B cell (primary cell): ENCODE measurements around the gene CRYZ. TPM values are rescaled to one million over a fixed set of nuclear protein-coding genes. Genes with fewer than 3 reads are reported as not detected.
"Not testable (repeated sequence)": the region's sequence is repeated elsewhere in the genome, so short reads cannot be mapped to it uniquely, and the experiment has no call there.

Source experiments
- ATAC-seq: fragments of 200-7000 bp; cut with Tn5 transposase; one replicate; pipeline ENCODE4 v1.10.0; 2021; ENCODE audit warnings: low read depth, mild to moderate bottlenecking, moderate number of reproducible peaks, moderate library complexity
- CTCF ChIA-PET: fragments of 350-600 bp; sonication (Branson Sonifier 250); formaldehyde crosslinking; loops from one replicate; lab custom pipeline; 2021; ENCODE audit warnings: antibody characterized with exemption, inconsistent platforms; lab: Charles Lee
- POLR2A ChIA-PET: fragments of 350-600 bp; sonication (Branson Sonifier 250); formaldehyde crosslinking; loops from one replicate; lab custom pipeline; 2021; ENCODE audit warnings: antibody characterized with exemption; lab: Charles Lee
- DNase-seq: peaks from one replicate; pipeline ENCODE4 v3.0.0; 2013
- H2AFZ ChIP-seq: 2 replicates; pipeline ENCODE4 v1.6.1; 2012; ENCODE audit warnings: mild to moderate bottlenecking, low read depth, low read length; ENCODE audit not compliant: insufficient read depth, poor library complexity, severe bottlenecking
- H3K27ac ChIP-seq, 2 donors: 1 replicate in 1 of 2; 2 replicates in 1 of 2; pipeline ENCODE4 v1.5.1; 2012 to 2013; ENCODE audit warnings: low read length in 2 of 2, mild to moderate bottlenecking in 2 of 2, moderate library complexity in 1 of 2
- H3K27me3 ChIP-seq, 4 experiments: fragments of 200-600 bp in 1 of 4; sonication (generic) in 1 of 4; replicated peaks in 1 of 4; 1 replicate in 2 of 4; 2 replicates in 2 of 4; pipeline versions ENCODE4 v1.6.1 to v1.7.0; 2013 to 2016; ENCODE audit warnings: low read length in 3 of 4, mild to moderate bottlenecking in 2 of 4, mixed read lengths in 1 of 4, moderate library complexity in 1 of 4; ENCODE audit not compliant: insufficient read depth in 4 of 4, control insufficient read depth in 3 of 4; ENCODE audit errors: control extremely low read depth in 1 of 4
- H3K36me3 ChIP-seq, 2 experiments: replicated peaks in 1 of 2; 1 replicate in 1 of 2; 2 replicates in 1 of 2; pipeline versions ENCODE4 v1.6.1 to v1.7.1; 2013; ENCODE audit warnings: low read length in 1 of 2; ENCODE audit not compliant: insufficient read depth in 2 of 2, control insufficient read depth in 1 of 2; ENCODE audit errors: control extremely low read depth in 1 of 2, extremely low read depth in 1 of 2
- H3K4me1 ChIP-seq, 2 donors: fragments of 200-600 bp in 1 of 2; sonication (generic) in 1 of 2; 1 replicate in 1 of 2; 2 replicates in 1 of 2; pipeline versions ENCODE4 v1.5.1 to v1.6.1; 2013 to 2017; ENCODE audit warnings: low read length in 2 of 2; ENCODE audit not compliant: control insufficient read depth in 2 of 2, insufficient read depth in 2 of 2
- H3K4me2 ChIP-seq: replicated peaks from 2 replicates; pipeline ENCODE3; 2012; ENCODE audit warnings: mild to moderate bottlenecking, low read depth, low read length; ENCODE audit not compliant: poor library complexity, severe bottlenecking
- H3K4me3 ChIP-seq, 5 experiments: fragments of 200-600 bp in 1 of 5; sonication (generic) in 1 of 5; 1 replicate in 3 of 5; 2 replicates in 2 of 5; pipeline versions ENCODE4 v1.5.1 to v1.7.0; 2011 to 2016; ENCODE audit warnings: low read length in 4 of 5, mild to moderate bottlenecking in 4 of 5, low read depth in 2 of 5, control low read depth in 1 of 5, moderate library complexity in 1 of 5; ENCODE audit not compliant: insufficient read depth in 1 of 5; ENCODE audit errors: control extremely low read depth in 1 of 5, extremely low read depth in 1 of 5
- H3K79me2 ChIP-seq: fragments of 200-600 bp; sonication (generic); one replicate; pipeline ENCODE4 v1.6.0; 2016; ENCODE audit warnings: low read length; ENCODE audit not compliant: control insufficient read depth, insufficient read depth
- H3K9ac ChIP-seq: fragments of 200-600 bp; sonication (generic); 2 replicates; pipeline ENCODE4 v1.6.1; 2017; ENCODE audit warnings: mild to moderate bottlenecking, low read length, moderate library complexity
- H3K9me3 ChIP-seq, 3 donors: one replicate each; pipeline versions ENCODE4 v1.6.1 to v1.7.1; 2013; ENCODE audit warnings: low read length in 2 of 3; ENCODE audit not compliant: control insufficient read depth in 2 of 3, insufficient read depth in 1 of 3; ENCODE audit errors: control extremely low read depth in 1 of 3
- H4K20me1 ChIP-seq: 2 replicates; pipeline ENCODE4 v1.6.0; 2012; ENCODE audit warnings: mild to moderate bottlenecking, low read length; ENCODE audit not compliant: insufficient read depth, control insufficient read depth, poor library complexity, severe bottlenecking
- H3K27ac Mint-ChIP-seq: one replicate; pipeline ENCODE4 v1.8.0; 2021; ENCODE audit warnings: mixed read lengths
- H3K27me3 Mint-ChIP-seq: one replicate; pipeline ENCODE4 v1.8.0; 2021; ENCODE audit warnings: mixed read lengths
- H3K4me1 Mint-ChIP-seq: one replicate; pipeline ENCODE4 v1.8.0; 2021; ENCODE audit warnings: mixed read lengths
- H3K4me3 Mint-ChIP-seq: one replicate; pipeline ENCODE4 v1.8.0; 2021; ENCODE audit warnings: mixed read lengths
- H3K9me3 Mint-ChIP-seq: one replicate; pipeline ENCODE4 v1.8.0; 2022; ENCODE audit warnings: mixed read lengths; ENCODE audit not compliant: insufficient read depth
- EZH2 ChIP-seq: IDR thresholded peaks from 2 replicates; pipeline ENCODE4 v1.6.1; 2012; ENCODE audit warnings: borderline replicate concordance, low read depth, mild to moderate bottlenecking, moderate library complexity, low read length; ENCODE audit not compliant: insufficient read depth, poor library complexity, severe bottlenecking
- WGBS: methylation state at CpG from one replicate; pipeline ENCODE4 v1.1.5; 2013; ENCODE audit warnings: missing lambda C conversion rate; ENCODE audit not compliant: insufficient coverage; 5-methylcytosine and 5-hydroxymethylcytosine counted together
- intact Hi-C: fragments of 100-400 bp; cut with micrococcal nuclease; formaldehyde crosslinking; loops from one replicate; pipeline ENCODE4 v1.10.0; 2022
- polyA plus RNA-seq: library from polyadenylated mRNA; depleted of rRNA; stranded (reverse); fragments of >200 nt; gene quantifications from 2 replicates; pipeline ENCODE4 v1.2.3, GENCODE V29; 2012
- total RNA-seq, 2 donors: library from RNA; stranded (reverse); fragments of 120-200 nt in 1 of 2; gene quantifications; 1 replicate in 1 of 2; 2 replicates in 1 of 2; pipeline versions ENCODE4 v1.2.3 to v1.2.4, GENCODE V29; 2013 to 2022
- TF ChIP-seq, protein P1 (sequence below): fragments of 200-600 bp; IDR thresholded peaks from one replicate; pipeline ENCODE4 v1.8.0; 2022; ENCODE audit warnings: antibody characterized with exemption, mild to moderate bottlenecking

Gene CRYZ
- total and polyA plus RNA-seq, 2 donors (not counting 1 experiment from before 2014, with no cell fraction given) = 11.1 to 21.7 TPM

- intact Hi-C loops = no loop called here
- peak within 1 kb of the TSS; percentile 46 for H3K9ac ChIP-seq
- H2AFZ ChIP-seq = peak within 1 kb of the TSS; percentile 61
- H3K27ac Mint-ChIP-seq = no peak within 1 kb of the TSS
- H3K4me2 ChIP-seq = peak within 1 kb of the TSS; percentile 74
- WGBS = under 1% methylated on average over 37 of the region's 44 CpGs
- no peaks in the 10 kb centered on the region for H3K36me3 ChIP-seq
- H3K27me3 Mint-ChIP-seq = peaks cover 33% of the 10 kb centered on the region
- H3K4me1 ChIP-seq = peaks cover 16 to 17% of the 10 kb centered on the region in 2 donors
- ChIA-PET POLR2A (no interaction called here), CTCF (interaction anchor here (1.4 to 1.5 kb wide), 2 partner anchors 9 to 20 kb away, joined by 3 read pairs; no protein-coding TSS in a partner anchor)
- H3K4me3 ChIP-seq = peak within 1 kb of the TSS in 3 of 5 experiments; percentile 29 to 40 (median 29)
- H4K20me1 ChIP-seq = no peaks in the 10 kb centered on the region
- H3K4me3 Mint-ChIP-seq = peak within 1 kb of the TSS; percentile 60
- H3K79me2 ChIP-seq = no peaks in the 10 kb centered on the region
- H3K4me1 Mint-ChIP-seq = peaks cover 17% of the 10 kb centered on the region
- H3K27ac ChIP-seq = no peak within 1 kb of the TSS
- peaks cover 0 to 16% (median 4%) of the 10 kb centered on the region in 4 experiments for H3K27me3 ChIP-seq
- peaks cover 5% of the 10 kb centered on the region for H3K9me3 Mint-ChIP-seq
- no peak for ATAC-seq
- H3K9me3 ChIP-seq = peaks cover 0 to 6% (median 5%) of the 10 kb centered on the region in 3 donors
- peak; percentile 7 for DNase-seq
- TF ChIP-seq, protein P1, sequence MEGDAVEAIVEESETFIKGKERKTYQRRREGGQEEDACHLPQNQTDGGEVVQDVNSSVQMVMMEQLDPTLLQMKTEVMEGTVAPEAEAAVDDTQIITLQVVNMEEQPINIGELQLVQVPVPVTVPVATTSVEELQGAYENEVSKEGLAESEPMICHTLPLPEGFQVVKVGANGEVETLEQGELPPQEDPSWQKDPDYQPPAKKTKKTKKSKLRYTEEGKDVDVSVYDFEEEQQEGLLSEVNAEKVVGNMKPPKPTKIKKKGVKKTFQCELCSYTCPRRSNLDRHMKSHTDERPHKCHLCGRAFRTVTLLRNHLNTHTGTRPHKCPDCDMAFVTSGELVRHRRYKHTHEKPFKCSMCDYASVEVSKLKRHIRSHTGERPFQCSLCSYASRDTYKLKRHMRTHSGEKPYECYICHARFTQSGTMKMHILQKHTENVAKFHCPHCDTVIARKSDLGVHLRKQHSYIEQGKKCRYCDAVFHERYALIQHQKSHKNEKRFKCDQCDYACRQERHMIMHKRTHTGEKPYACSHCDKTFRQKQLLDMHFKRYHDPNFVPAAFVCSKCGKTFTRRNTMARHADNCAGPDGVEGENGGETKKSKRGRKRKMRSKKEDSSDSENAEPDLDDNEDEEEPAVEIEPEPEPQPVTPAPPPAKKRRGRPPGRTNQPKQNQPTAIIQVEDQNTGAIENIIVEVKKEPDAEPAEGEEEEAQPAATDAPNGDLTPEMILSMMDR = no peak
- TF ChIP-seq EZH2 = no peak
Observed at GRCh38 chr1:74673351-74674111, 59.3 kb downstream of the CRYZ start, which contains the start of gene ERICH3. Gene ERICH3 (minus strand): TSS chr1:74673792. CDS start chr1:74673519, 273 bp downstream.

DNA sequence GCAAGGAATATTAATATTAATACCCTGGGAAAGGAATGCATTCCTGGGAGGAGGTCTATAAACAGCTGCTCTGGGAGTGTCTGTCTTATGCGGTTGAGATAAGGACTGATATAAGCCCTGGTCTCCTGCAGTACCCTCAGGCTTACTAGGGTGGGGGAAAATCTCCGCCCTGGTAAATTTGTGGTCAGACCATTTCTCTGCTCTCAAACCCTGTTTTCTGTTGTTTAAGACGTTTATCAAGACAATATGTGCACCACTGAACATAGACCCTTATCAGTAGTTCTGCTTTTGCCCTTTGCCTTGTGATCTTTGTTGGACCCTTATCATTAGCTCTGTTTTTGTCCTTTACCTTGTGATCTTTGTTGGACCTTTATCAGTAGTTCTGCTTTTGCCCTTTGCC is 62.0 kb downstream of the CRYZ start:
- ATAC-seq, H3K9me3 ChIP-seq, H3K9me3 Mint-ChIP-seq, H3K36me3 ChIP-seq, H2AFZ ChIP-seq, H3K4me3 ChIP-seq, H3K27ac ChIP-seq, H3K4me2 ChIP-seq, H3K79me2 ChIP-seq, H3K9ac ChIP-seq, H4K20me1 ChIP-seq, DNase-seq, POLR2A ChIA-PET, H3K4me3 Mint-ChIP-seq, intact Hi-C loops, H3K27ac Mint-ChIP-seq: not testable (repeated sequence)
- 89% methylated on average over 1 of the region's 3 CpGs for WGBS
- Mint-ChIP-seq H3K27me3 (peaks cover 38% of the 10 kb centered on the region), H3K4me1 (peaks cover 17% of the 10 kb centered on the region)
- H3K4me1 ChIP-seq = peaks cover 16 to 17% of the 10 kb centered on the region in 2 donors
- H3K27me3 ChIP-seq = peaks cover 0 to 16% (median 4%) of the 10 kb centered on the region in 4 experiments
- CTCF ChIA-PET = interaction anchor here (1.8 kb wide), 1 partner anchor 19 kb away, joined by 4 read pairs; no protein-coding TSS in a partner anchor

Other genes starting within 250 kb of the CRYZ start
- not detected in 2 replicates for gene LRRC53, start 220.4 kb downstream of the CRYZ start, total RNA-seq
- not detected in 2 replicates for gene LRRC53, start 220.4 kb downstream of the CRYZ start, polyA plus RNA-seq
- gene ERICH3, start 59.3 kb downstream of the CRYZ start, total RNA-seq = 0.27 and 0.46 TPM in 2 replicates
- 0.03 and 0.10 TPM in 2 replicates for gene ERICH3, start 59.3 kb downstream of the CRYZ start, polyA plus RNA-seq
- 19.9 and 22.6 TPM in 2 replicates for gene TYW3, start 102 bp upstream of the CRYZ start, total RNA-seq
- 6.9 and 9.7 TPM in 2 replicates for gene TYW3, start 102 bp upstream of the CRYZ start, polyA plus RNA-seq